Lower lobe of right lung (tissue), 2 donors: Measurements from ENCODE around the gene MORN1. TPM values are rescaled to one million over a fixed set of nuclear protein-coding genes. Genes with fewer than 3 reads are reported as not detected.

Source experiments
- ATAC-seq, 2 donors: fragments of 200-7000 bp; cut with Tn5 transposase; one replicate each; pipeline ENCODE4 v1.9.1; 2020 to 2022; ENCODE audit warnings: mild to moderate bottlenecking in 2 of 2, moderate library complexity in 2 of 2
- DNase-seq: peaks from one replicate; pipeline ENCODE4 v3.0.0-alpha.2; 2020
- H3K27ac ChIP-seq: fragments of 200-600 bp; one replicate; pipeline ENCODE4 v1.8.0; 2022
- H3K27me3 ChIP-seq: fragments of 200-600 bp; one replicate; pipeline ENCODE4 v1.8.0; 2022; ENCODE audit warnings: low read depth
- H3K36me3 ChIP-seq: fragments of 200-600 bp; one replicate; pipeline ENCODE4 v1.8.0; 2022; ENCODE audit warnings: mild to moderate bottlenecking
- H3K4me1 ChIP-seq: fragments of 200-600 bp; one replicate; pipeline ENCODE4 v1.8.0; 2022
- H3K4me3 ChIP-seq: fragments of 200-600 bp; one replicate; pipeline ENCODE4 v1.8.0; 2022; ENCODE audit warnings: mild to moderate bottlenecking
- H3K9me3 ChIP-seq: fragments of 200-600 bp; one replicate; pipeline ENCODE4 v1.8.0; 2022
- CTCF ChIP-seq: fragments of 200-600 bp; IDR thresholded peaks from one replicate; pipeline ENCODE4 v1.8.0; 2022; ENCODE audit warnings: antibody characterized with exemption, mild to moderate bottlenecking
- intact Hi-C: fragments of 100-400 bp; cut with DNase I; formaldehyde crosslinking; loops from one replicate; pipeline ENCODE4 v1.11.0; 2022
- total RNA-seq: library from RNA; stranded (reverse); fragmentation: NEBNext Ultra II Directional; extraction: Animal tissue kit (Norgen Biotek cat#: 25700); gene quantifications from one replicate; pipeline ENCODE4 v1.2.1, GENCODE V29; 2021
- donor health status: DM: no; HTN: yes; CAD: no; lungs with severe emphysema.

MORN1 gene
- total RNA-seq, 1 donor from 2014 or later = 13.4 TPM

- no peaks in the 10 kb centered on the region for H3K27me3 ChIP-seq
- no peak overlapping the region for H3K27ac ChIP-seq
- no peaks in the 10 kb centered on the region for H3K36me3 ChIP-seq
- H3K9me3 ChIP-seq = no peaks in the 10 kb centered on the region
- intact Hi-C loops = no loop called here
- ATAC-seq = no peak
- H3K4me1 ChIP-seq = no peaks in the 10 kb centered on the region
- H3K4me3 ChIP-seq = no peak overlapping the region
- no peak for TF ChIP-seq CTCF
- DNase-seq = peak; percentile 35
Observed at GRCh38 chr1:2341706-2342383, 49.5 kb downstream of the MORN1 start.

GRCh38 chr1:2340918-2341254 is 50.5 kb downstream of the MORN1 start:
- Histone ChIP-seq H3K4me3 (no peak overlapping the region), H3K4me1 (no peaks in the 10 kb centered on the region), H3K36me3 (no peaks in the 10 kb centered on the region), H3K27ac (no peak overlapping the region), H3K27me3 (no peaks in the 10 kb centered on the region), H3K9me3 (no peaks in the 10 kb centered on the region)
- intact Hi-C loops = no loop called here
- ATAC-seq (no peak), DNase-seq (no peak)
- no peak for TF ChIP-seq CTCF

DNA sequence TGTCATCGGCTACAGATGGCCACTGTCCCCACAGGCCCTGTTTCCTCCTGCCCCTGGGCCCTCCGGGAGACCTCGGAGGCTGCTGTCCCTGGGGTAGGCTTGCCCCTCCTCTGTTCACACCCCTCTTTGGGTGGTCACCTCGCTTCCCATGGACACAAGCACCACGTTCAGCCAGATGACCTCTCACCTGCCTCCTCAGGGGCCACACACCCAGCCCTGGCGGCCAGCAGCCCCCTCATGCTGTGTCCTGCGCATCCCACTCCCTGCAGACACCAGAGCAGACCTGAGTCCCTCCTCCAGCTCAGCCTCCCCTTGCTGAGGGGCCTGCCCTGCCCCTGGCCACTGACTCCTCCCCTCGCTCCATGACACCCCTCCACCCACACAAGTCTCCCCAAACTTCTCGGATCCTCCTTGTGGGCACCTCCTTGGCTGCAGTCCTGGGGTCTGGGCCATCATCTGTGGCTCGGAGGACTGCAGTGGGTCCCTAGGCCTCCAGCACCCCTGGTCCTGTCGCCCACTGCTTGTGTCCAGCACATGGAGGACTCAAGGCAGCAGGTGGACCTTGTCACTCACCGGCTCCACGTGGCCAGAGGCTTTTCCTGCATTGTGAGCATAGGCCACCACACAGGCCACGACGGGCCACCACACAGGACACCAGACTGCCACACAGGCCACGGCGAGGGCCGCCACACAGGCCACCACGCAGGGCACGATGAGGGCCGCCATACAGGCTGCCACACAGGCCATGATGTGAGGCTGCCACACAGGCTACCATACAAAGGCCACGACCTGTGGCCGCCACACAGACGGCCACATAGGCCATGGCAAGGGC is 51.1 kb downstream of the MORN1 start:
- TF ChIP-seq CTCF = no peak
- H3K4me1 ChIP-seq = no peaks in the 10 kb centered on the region
- ATAC-seq (no peak), DNase-seq (no peak)
- H3K4me3 ChIP-seq = no peak overlapping the region
- no peak overlapping the region for H3K27ac ChIP-seq
- no peaks in the 10 kb centered on the region for H3K36me3 ChIP-seq
- no peaks in the 10 kb centered on the region for H3K9me3 ChIP-seq
- H3K27me3 ChIP-seq = no peaks in the 10 kb centered on the region
- intact Hi-C loops = no loop called here

DNA sequence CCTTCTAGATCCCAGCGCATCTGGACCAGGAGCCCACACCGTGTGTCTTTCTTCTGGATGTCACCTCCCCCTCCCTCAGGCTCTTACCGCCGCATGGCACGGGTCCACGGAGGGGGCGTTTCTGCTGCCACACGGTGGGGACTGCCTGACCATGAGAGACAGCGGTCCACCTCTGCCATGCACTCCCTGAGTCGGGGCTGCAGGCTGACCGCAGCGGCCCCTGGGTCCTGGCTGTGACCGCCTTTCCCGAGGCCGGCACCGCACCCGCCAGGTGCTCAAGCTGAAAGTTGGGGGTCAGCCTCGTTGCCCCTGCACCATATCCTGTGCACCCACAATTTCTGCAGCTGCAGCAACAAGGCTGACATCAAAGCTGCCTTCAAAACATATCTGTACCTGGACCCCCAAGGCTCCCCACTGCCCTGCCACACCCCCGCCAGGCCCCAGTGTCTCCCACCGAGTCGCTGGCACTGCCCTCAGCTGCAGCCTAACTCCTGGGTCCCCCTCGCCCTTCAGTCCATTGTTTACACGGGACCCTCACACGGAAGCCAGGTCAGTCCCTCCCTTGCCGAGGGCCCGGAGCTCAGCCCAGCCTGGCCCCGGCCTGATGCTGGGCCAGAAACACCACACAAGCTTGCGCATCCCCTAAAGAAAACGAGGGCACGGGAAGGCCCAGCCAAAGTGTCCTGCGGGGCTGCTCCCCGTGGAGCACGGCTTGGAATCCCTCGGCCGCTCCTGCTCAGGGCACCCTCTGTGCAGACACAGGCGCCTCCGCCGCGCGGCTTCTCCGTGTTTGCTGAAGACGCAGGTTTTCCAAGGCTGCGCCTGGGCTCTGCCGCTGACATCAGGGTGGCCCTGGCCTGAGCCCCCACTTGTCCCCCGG is 51.9 kb downstream of the MORN1 start:
- no peak overlapping the region for H3K4me3 ChIP-seq
- no peak for TF ChIP-seq CTCF

GRCh38 chr1:2337501-2337900 is 53.9 kb downstream of the MORN1 start:
- no peak for TF ChIP-seq CTCF
- no peaks in the 10 kb centered on the region for H3K9me3 ChIP-seq
- ATAC-seq = no peak
- DNase-seq = no peak
- H3K4me3 ChIP-seq = no peak overlapping the region
- H3K36me3 ChIP-seq = no peaks in the 10 kb centered on the region
- no peak overlapping the region for H3K27ac ChIP-seq
- intact Hi-C loops = no loop called here
- H3K27me3 ChIP-seq = no peaks in the 10 kb centered on the region
- no peaks in the 10 kb centered on the region for H3K4me1 ChIP-seq

More for the DNA sequence above, 51.9 kb downstream of the MORN1 start:
- H3K36me3 ChIP-seq = no peaks in the 10 kb centered on the region
- no peak for DNase-seq
- H3K4me1 ChIP-seq = no peaks in the 10 kb centered on the region
- H3K27ac ChIP-seq = no peak overlapping the region
- H3K9me3 ChIP-seq = no peaks in the 10 kb centered on the region
- H3K27me3 ChIP-seq = no peaks in the 10 kb centered on the region
- no peak for ATAC-seq
- intact Hi-C loops = no loop called here
